ENCODE data around the gene NAT8L.

DNA sequence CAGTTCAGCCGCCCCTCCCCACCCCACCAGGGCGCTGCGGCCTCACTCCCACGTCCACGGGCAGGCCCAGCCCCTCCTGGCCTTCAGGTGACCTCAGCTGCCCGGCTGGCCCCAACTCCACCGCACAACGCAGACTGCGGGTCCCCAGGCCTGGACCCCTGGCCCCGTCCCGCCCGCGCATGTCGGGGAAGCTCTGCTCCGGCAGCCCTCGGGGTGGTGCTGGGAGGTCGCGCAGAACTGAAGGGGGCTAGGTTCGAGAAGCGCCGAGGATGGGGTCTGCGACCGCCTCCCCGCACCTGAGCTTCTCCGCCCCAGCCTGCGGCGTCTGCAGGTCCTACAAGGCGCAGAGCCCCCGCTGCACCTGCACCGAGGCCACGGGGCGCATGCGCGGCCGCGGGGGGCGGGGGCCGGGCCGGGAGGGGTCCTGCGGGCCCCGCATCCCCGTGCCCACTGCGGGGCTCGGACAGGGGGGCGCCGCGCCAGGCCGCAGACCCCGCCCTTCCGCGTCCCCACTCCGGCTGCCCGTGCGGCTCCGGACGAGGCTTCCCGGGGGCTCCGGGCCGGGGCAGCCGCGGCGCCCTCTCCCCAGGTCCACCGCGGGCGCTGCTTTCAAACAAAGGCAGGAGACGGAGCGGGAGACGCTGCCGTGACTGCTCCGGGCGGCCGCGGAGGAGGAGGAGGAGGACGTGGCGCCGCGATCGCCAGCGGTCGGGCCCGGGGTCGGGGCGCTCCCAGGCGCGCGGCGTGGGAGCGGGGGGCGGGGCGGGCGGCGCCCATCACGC, 672 bp upstream of the NAT8L start:
- TF ChIP-seq SUZ12 (IDR thresholded peaks at IDR 0.05; ENCODE audit: low read depth, low read length) = no peak
- no peak for TF ChIP-seq BORCS8-MEF2B (CRISPR knock-in tag; IDR thresholded peaks at IDR 0.05)
- TF ChIP-seq, protein P1, sequence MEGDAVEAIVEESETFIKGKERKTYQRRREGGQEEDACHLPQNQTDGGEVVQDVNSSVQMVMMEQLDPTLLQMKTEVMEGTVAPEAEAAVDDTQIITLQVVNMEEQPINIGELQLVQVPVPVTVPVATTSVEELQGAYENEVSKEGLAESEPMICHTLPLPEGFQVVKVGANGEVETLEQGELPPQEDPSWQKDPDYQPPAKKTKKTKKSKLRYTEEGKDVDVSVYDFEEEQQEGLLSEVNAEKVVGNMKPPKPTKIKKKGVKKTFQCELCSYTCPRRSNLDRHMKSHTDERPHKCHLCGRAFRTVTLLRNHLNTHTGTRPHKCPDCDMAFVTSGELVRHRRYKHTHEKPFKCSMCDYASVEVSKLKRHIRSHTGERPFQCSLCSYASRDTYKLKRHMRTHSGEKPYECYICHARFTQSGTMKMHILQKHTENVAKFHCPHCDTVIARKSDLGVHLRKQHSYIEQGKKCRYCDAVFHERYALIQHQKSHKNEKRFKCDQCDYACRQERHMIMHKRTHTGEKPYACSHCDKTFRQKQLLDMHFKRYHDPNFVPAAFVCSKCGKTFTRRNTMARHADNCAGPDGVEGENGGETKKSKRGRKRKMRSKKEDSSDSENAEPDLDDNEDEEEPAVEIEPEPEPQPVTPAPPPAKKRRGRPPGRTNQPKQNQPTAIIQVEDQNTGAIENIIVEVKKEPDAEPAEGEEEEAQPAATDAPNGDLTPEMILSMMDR (CRISPR knock-in tag; IDR thresholded peaks at IDR 0.05) = peak; percentile 15; the same call in 1 of the 2 replicates
- no peak for TF ChIP-seq ZNF280B (CRISPR knock-in tag; IDR thresholded peaks at IDR 0.05; ENCODE audit: borderline replicate concordance)
- no peak for TF ChIP-seq MAFK (conservative IDR thresholded peaks at IDR 0.05 in 1 of 2, IDR thresholded peaks at IDR 0.05 in 1 of 2; ENCODE audit: low read length in 2 of 2)
- no peak for TF ChIP-seq RAD21 (CRISPR knock-in tag; IDR thresholded peaks at IDR 0.05)
- no peak for TF ChIP-seq MXI1 (IDR thresholded peaks at IDR 0.05; ENCODE audit: borderline replicate concordance, low read depth, low read length)
- TF ChIP-seq, protein P2, sequence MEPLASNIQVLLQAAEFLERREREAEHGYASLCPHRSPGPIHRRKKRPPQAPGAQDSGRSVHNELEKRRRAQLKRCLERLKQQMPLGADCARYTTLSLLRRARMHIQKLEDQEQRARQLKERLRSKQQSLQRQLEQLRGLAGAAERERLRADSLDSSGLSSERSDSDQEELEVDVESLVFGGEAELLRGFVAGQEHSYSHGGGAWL (CRISPR knock-in tag; IDR thresholded peaks at IDR 0.05) = no peak
- TF ChIP-seq THRA (CRISPR knock-in tag; IDR thresholded peaks at IDR 0.05; ENCODE audit: borderline replicate concordance) = no peak
- TF ChIP-seq SOX13 (IDR thresholded peaks at IDR 0.05) = no peak
- TF ChIP-seq SOX13 (CRISPR knock-in tag; conservative IDR thresholded peaks at IDR 0.05 in 1 of 2, IDR thresholded peaks at IDR 0.05 in 1 of 2) = no peak
- no peak for TF ChIP-seq YEATS4 (CRISPR knock-in tag; IDR thresholded peaks at IDR 0.05; ENCODE audit: borderline replicate concordance)
